NOMO-1 (cell line): Measurements from ENCODE around the gene RPS6KA4.

ENCODE experiments used
- DNase-seq, 2 experiments: peaks; one replicate each; lab custom pipeline; 2025; ENCODE audit not compliant: unreplicated experiment in 2 of 2; lab: John Stamatoyannopoulos, UW

Gene RPS6KA4

GRCh38 chr11:64324692-64325469 lies 34.1 kb upstream of the RPS6KA4 start:
- no peak for DNase-seq

DNA sequence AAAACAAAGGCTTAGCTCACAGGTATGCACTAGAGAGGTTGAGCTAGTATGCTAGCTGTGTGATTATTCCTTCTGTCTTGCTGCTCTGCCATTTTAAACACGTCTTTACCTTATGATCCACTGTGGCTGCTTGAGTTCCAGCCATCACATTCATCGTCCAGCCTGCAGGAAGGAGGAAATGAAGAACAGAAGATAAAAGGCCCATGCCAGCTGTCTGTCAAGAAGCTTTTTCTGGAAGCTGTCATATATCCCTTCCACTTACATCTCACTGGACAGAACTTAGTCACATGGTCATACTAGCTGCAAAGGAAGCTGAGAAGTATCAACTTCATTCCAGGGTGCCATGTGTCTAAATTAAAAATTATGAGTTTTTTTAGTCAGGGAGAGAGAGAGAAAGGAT lies 31.6 kb upstream of the RPS6KA4 start:
- no peak for DNase-seq

DNA sequence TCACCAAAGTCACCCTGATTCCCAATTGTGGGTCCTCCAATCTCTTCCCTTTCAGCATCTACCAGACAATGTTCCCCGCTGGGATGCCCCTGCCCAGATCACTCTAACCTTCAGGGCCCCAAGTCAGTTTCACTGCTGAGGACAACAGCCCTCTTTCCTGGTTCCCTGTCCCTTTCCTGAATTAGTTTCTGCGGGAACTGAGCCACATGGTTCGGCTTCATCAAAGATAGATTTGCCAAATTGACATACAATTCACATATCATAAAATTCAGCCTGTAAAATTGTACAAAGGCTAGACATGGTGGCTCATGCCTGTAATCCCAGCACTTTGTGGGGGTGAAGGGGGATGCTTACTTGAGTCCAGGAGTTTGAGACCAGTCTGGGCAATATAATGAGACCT lies 31.0 kb upstream of the RPS6KA4 start:
- DNase-seq: no peak

- no peak for DNase-seq
Observed at GRCh38 chr11:64330888-64331287, 28.1 kb upstream of the RPS6KA4 start.

- peak; percentile 82 to 87 for DNase-seq
Observed at GRCh38 chr11:64331569-64332371, 27.2 kb upstream of the RPS6KA4 start.

GRCh38 chr11:64333556-64333955 lies 25.4 kb upstream of the RPS6KA4 start:
- DNase-seq: no peak

GRCh38 chr11:64334764-64335735 lies 23.9 kb upstream of the RPS6KA4 start:
- peak; percentile 95 to 96 for DNase-seq

DNA sequence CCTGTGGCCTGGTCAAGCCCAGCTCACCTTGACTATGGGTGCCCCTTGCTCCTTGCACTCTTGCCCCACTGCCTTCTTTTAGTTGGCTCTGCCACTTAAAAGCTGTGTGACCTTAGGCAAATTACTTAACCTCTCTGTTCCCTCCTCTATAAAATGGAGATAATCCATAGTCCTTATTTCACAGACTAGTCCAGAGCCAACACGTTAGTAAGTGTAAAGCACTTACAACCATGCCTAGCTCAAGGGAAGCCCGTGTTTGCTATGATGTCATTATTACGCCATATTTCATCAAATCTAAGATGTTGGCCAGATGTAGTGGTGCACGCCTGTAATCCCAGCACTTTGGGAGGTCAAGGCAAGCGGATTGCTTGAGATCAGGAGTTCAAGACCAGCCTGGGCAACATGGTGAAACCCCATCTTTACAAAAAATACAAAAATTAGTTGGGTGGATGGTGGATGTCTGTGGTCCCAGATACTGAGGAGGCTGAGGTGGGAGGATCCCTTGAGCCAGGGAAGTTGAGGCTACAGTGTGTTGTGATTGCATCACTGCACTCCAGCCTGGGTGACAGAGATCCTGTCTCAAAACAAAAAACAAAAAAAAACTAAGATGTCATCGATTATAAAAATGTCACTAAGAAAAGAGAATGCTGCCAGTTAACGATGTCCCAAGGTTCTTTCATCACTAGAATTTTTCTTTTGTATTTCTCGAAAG lies 21.3 kb upstream of the RPS6KA4 start:
- no peak for DNase-seq

- no peak for DNase-seq
Observed at GRCh38 chr11:64338716-64339115, 20.2 kb upstream of the RPS6KA4 start.

- no peak for DNase-seq
Observed at GRCh38 chr11:64339286-64339685, 19.7 kb upstream of the RPS6KA4 start.

DNA sequence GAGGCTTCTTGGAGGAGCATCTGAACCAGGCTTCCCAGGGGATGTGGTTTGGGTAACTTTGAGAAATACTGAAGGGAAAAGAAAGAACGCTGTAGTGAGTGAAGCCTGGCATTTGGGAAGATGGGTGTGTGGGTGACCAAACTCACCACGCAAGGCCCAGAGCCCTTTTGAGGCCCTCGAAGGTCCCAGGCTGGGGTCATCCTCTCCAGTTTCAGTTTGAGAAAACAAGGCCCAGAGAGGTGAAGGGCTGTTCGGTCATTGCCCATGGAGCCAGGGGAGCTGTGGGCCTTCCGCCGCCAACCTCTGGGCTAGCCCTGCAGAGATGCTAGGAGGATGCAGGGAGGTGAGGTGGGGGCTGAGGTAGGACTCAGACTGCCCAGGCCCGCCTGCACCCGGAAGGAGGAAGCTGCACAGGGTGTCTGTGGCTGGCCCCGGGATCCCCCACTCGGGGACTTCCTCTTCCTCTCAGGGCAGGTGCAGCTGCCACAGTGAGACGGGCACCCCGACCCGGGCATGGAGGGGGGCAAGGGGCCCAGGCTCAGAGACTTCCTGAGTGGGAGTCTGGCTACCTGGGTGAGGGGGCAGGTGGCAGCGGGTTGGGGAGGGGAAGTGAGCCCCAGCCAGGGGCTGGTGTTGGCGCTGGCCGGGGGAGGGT lies 19.1 kb upstream of the RPS6KA4 start, which contains the start of gene CCDC88B:
TSS of gene CCDC88B (plus strand) at position 451 of the 655 bp plus-strand sequence. CDS start at position 514, 63 bp downstream.
- DNase-seq: peak; percentile 78 to 83

DNA sequence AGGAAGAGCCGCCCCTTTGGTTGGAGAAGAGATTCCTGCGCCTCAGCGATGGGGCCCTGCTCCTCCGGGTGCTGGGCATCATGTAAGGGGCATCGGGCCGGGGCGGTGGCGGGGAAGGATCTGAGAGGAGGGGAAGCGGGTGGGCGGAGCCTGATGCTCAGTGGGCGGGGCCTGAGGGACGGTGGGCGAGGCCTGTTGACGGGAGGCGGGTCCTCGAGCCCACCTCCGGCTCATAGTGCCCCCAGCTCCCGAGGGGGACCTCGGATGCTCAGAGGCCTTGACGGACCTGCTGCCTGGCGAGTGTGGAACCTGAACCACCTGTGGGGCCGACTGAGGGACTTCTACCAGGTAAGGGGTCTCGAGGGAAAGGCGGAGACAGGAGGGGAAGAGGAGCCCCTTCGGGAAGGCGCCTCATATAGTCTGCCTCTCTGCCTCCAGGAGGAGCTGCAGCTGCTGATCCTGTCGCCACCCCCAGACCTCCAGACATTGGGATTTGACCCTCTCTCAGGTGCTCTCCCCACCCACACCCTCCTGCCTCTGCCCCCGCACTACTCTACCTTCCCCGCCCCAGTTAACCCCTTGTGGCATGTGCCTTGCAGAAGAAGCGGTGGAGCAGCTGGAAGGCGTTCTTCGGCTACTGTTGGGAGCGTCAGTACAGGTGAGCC lies 18.2 kb upstream of the RPS6KA4 start:
- DNase-seq: peak; percentile 28 to 59

GRCh38 chr11:64341429-64341828 lies 17.5 kb upstream of the RPS6KA4 start:
- DNase-seq: no peak

DNA sequence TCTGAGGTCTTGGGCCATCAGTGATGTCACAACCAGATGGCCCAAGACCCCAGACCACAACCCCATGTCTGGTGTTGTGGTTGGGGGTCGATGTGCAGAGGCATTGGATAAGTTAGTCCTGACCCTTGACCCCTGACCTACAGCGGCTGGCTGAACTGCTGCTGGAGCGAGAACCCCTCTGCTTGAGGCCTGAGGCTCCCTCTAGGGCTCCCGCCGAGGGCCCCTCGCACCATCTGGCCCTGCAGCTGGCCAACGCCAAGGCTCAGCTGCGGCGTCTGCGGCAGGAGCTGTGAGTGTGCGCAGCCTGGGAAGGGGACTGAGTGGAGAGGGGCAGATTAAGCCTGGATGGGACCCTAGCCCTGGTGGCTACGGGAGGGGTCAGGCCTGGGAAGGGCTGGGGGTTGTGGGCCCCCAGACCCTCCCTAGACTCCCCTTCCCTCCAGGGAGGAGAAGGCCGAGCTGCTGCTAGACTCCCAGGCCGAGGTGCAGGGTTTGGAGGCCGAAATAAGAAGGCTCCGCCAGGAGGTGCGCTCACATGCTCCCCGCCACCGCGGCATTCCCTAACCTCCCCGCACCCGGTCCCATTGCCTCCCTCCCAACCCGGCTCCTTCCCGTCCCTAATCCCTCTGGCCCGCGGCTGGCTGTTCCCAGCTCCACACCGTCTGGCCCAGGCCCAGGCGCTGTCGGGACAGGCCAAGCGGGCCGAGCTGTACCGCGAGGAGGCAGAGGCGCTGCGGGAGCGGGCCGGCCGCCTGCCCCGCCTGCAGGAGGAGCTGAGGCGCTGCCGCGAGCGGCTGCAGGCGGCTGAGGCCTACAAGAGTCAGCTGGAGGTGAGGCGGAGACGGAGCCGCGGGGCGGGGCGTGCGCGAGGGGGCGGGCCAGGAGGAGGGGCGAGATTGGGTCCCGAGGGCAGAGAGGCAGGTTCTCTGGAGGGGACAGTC lies 16.8 kb upstream of the RPS6KA4 start:
- DNase-seq: peak; percentile 87 to 94

GRCh38 chr11:64342869-64343745 lies 15.9 kb upstream of the RPS6KA4 start:
- DNase-seq: no peak

- DNase-seq: no peak
Observed at GRCh38 chr11:64343767-64344559, 15.0 kb upstream of the RPS6KA4 start.
